H1 (cell line): ENCODE results near the gene LAYN. TPM values are rescaled to one million over a fixed set of nuclear protein-coding genes. Genes with fewer than 3 reads are reported as not detected.

Experiments used
- CTCF ChIA-PET: fragments of 300-600 bp; sonication (Branson Sonifier 250); formaldehyde crosslinking; loops from one replicate; lab custom pipeline; 2021; ENCODE audit not compliant: partially characterized antibody; lab: Charles Lee
- POLR2A ChIA-PET: fragments of 300-600 bp; sonication (Branson Sonifier 250); formaldehyde crosslinking; loops from one replicate; lab custom pipeline; 2021; ENCODE audit warnings: inconsistent platforms; ENCODE audit not compliant: partially characterized antibody; lab: Charles Lee
- DNase-seq, 2 experiments: peaks; one replicate each; pipeline versions ENCODE4 v3.0.0 to v3.0.0-alpha.2; 2010 to 2022; ENCODE audit warnings: low spot score in 2 of 2, low read depth in 1 of 2, mixed read lengths in 1 of 2
- FAIRE-seq: peaks from 2 replicates; lab custom pipeline; 2011; peaks lifted over from hg19 to GRCh38; lab: Jason Lieb, UNC
- H2AFZ ChIP-seq: 2 replicates; pipeline ENCODE4 v1.8.1; 2012; ENCODE audit warnings: low read length, inconsistent platforms
- H2AK5ac ChIP-seq: 2 replicates; pipeline ENCODE4 v1.6.1; 2013; ENCODE audit warnings: low read depth, low read length
- H2BK120ac ChIP-seq: replicated peaks from 2 replicates; pipeline ENCODE3; 2013; ENCODE audit warnings: low read depth, low read length, inconsistent platforms
- H2BK12ac ChIP-seq: 2 replicates; pipeline ENCODE4 v1.6.1; 2013; ENCODE audit warnings: low read depth, low read length
- H2BK15ac ChIP-seq: 2 replicates; pipeline ENCODE4 v1.6.1; 2013; ENCODE audit warnings: low read length
- H2BK20ac ChIP-seq: 2 replicates; pipeline ENCODE4 v1.6.1; 2013; ENCODE audit warnings: low read length
- H2BK5ac ChIP-seq: 2 replicates; pipeline ENCODE4 v1.6.1; 2013; ENCODE audit warnings: low read depth, low read length
- H3K14ac ChIP-seq: 2 replicates; pipeline ENCODE4 v1.6.1; 2013; ENCODE audit warnings: inconsistent platforms; ENCODE audit not compliant: insufficient read length
- H3K18ac ChIP-seq: 2 replicates; pipeline ENCODE4 v1.6.1; 2013; ENCODE audit warnings: low read length; ENCODE audit errors: extremely low read depth
- H3K23ac ChIP-seq: 2 replicates; pipeline ENCODE4 v1.6.1; 2013; ENCODE audit warnings: inconsistent platforms; ENCODE audit not compliant: insufficient read length
- H3K23me2 ChIP-seq: 2 replicates; pipeline ENCODE4 v1.6.1; 2013; ENCODE audit warnings: low read depth, low read length
- H3K27ac ChIP-seq: 2 replicates; pipeline ENCODE4 v1.6.1; 2011; ENCODE audit warnings: low read depth, low read length, inconsistent platforms
- H3K27me3 ChIP-seq, 4 experiments: replicated peaks in 1 of 4; 1 replicate in 1 of 4; 2 replicates in 3 of 4; pipeline versions ENCODE4 v1.6.1 to v1.8.1; 2011 to 2013; ENCODE audit warnings: low read length in 3 of 4, mild to moderate bottlenecking in 3 of 4, inconsistent platforms in 2 of 4, mixed read lengths in 2 of 4, moderate library complexity in 1 of 4; ENCODE audit not compliant: control insufficient read depth in 3 of 4, insufficient read depth in 3 of 4; ENCODE audit errors: extremely low read depth in 1 of 4
- H3K36me3 ChIP-seq, 4 experiments: 2 replicates each; pipeline versions ENCODE4 v1.6.1 to v1.8.1; 2011 to 2013; ENCODE audit warnings: mild to moderate bottlenecking in 4 of 4, low read length in 3 of 4, moderate library complexity in 2 of 4, control low read depth in 1 of 4, inconsistent platforms in 1 of 4; ENCODE audit not compliant: insufficient read depth in 4 of 4, control insufficient read depth in 2 of 4
- H3K4ac ChIP-seq: replicated peaks from 2 replicates; pipeline ENCODE3; 2013; ENCODE audit warnings: low read length, low read depth, mixed read lengths, inconsistent platforms; ENCODE audit not compliant: insufficient read length
- H3K4me1 ChIP-seq, 4 experiments: replicated peaks in 1 of 4; 1 replicate in 1 of 4; 2 replicates in 3 of 4; pipeline versions ENCODE4 v1.6.1 to v1.8.1; 2011 to 2013; ENCODE audit warnings: low read length in 3 of 4, inconsistent platforms in 2 of 4, mixed read lengths in 1 of 4; ENCODE audit not compliant: insufficient read depth in 4 of 4, control insufficient read depth in 3 of 4
- H3K4me2 ChIP-seq, 2 experiments: 2 replicates each; pipeline versions ENCODE4 v1.6.1 to v1.8.1; 2011 to 2013; ENCODE audit warnings: low read depth in 2 of 2, low read length in 2 of 2, control low read depth in 1 of 2, inconsistent platforms in 1 of 2, mild to moderate bottlenecking in 1 of 2; ENCODE audit not compliant: insufficient read depth in 1 of 2
- H3K4me3 ChIP-seq, 4 experiments: fragments of 200-600, 300-600 bp in 1 of 4; sonication (generic), shearing (Covaris generic), sonication (Bioruptor Twin) in 1 of 4; 2 replicates each; pipeline versions ENCODE4 v1.5.1 to v1.8.1; 2011 to 2016; ENCODE audit warnings: low read length in 4 of 4, low read depth in 3 of 4, control low read depth in 2 of 4, inconsistent platforms in 2 of 4, mild to moderate bottlenecking in 2 of 4, mixed read lengths in 1 of 4, moderate library complexity in 1 of 4; ENCODE audit not compliant: insufficient read depth in 2 of 4; ENCODE audit errors: extremely low read depth in 1 of 4
- H3K56ac ChIP-seq: replicated peaks from 2 replicates; pipeline ENCODE3; 2013; ENCODE audit warnings: low read depth, mild to moderate bottlenecking, mixed read lengths, low read length, inconsistent platforms; ENCODE audit not compliant: insufficient read length
- H3K79me1 ChIP-seq: 2 replicates; pipeline ENCODE4 v1.6.1; 2013; ENCODE audit warnings: low read depth, low read length, control low read depth
- H3K79me2 ChIP-seq, 2 experiments: 2 replicates each; pipeline versions ENCODE4 v1.6.1 to v1.8.1; 2012 to 2013; ENCODE audit warnings: low read length in 2 of 2, mild to moderate bottlenecking in 2 of 2, inconsistent platforms in 1 of 2; ENCODE audit not compliant: insufficient read depth in 2 of 2, control insufficient read depth in 1 of 2
- H3K9ac ChIP-seq, 4 experiments: replicated peaks in 1 of 4; 1 replicate in 1 of 4; 2 replicates in 3 of 4; pipeline versions ENCODE4 v1.6.1 to v1.8.1; 2011 to 2013; ENCODE audit warnings: low read depth in 3 of 4, low read length in 3 of 4, control low read depth in 2 of 4, mild to moderate bottlenecking in 2 of 4, moderate library complexity in 2 of 4, inconsistent platforms in 1 of 4; ENCODE audit errors: extremely low read depth in 1 of 4
- H3K9me3 ChIP-seq, 2 experiments: 2 replicates each; pipeline versions ENCODE4 v1.6.1 to v1.8.1; 2012 to 2013; ENCODE audit warnings: mild to moderate bottlenecking in 2 of 2, moderate library complexity in 2 of 2, control low read depth in 1 of 2, inconsistent platforms in 1 of 2, low read depth in 1 of 2, low read length in 1 of 2, mixed read lengths in 1 of 2; ENCODE audit not compliant: insufficient read depth in 2 of 2
- H4K20me1 ChIP-seq, 2 experiments: replicated peaks in 1 of 2; 2 replicates each; pipeline versions ENCODE3 to v1.8.1; 2011 to 2013; ENCODE audit warnings: inconsistent platforms in 2 of 2, low read length in 2 of 2, mild to moderate bottlenecking in 1 of 2; ENCODE audit not compliant: insufficient read depth in 2 of 2, control insufficient read depth in 1 of 2
- H4K5ac ChIP-seq: 2 replicates; pipeline ENCODE4 v1.6.1; 2013; ENCODE audit warnings: low read length, low read depth, mixed read lengths, inconsistent platforms; ENCODE audit not compliant: insufficient read length
- H4K8ac ChIP-seq: 2 replicates; pipeline ENCODE4 v1.8.0; 2013; ENCODE audit warnings: mild to moderate bottlenecking, moderate library complexity, low read length, inconsistent platforms; ENCODE audit not compliant: insufficient read depth; ENCODE audit errors: extremely low read depth
- H4K91ac ChIP-seq: replicated peaks from 2 replicates; pipeline ENCODE3; 2013; ENCODE audit warnings: low read length, mixed read lengths, inconsistent platforms; ENCODE audit not compliant: insufficient read length
- BACH1 ChIP-seq: IDR thresholded peaks from 2 replicates; pipeline ENCODE4 v1.6.1; 2012; ENCODE audit warnings: low read length, improper control_type of control experiment
- BCL11A ChIP-seq, 2 experiments: IDR thresholded peaks; one replicate each; pipeline ENCODE4 v1.6.1; 2011; ENCODE audit warnings: low read depth in 2 of 2, low read length in 2 of 2, mild to moderate bottlenecking in 2 of 2
- CBX5 ChIP-seq: fragments of 300-800, 300-1000 bp; sonication (generic); IDR thresholded peaks from 2 replicates; pipeline ENCODE4 v1.7.1; 2016; ENCODE audit warnings: antibody characterized with exemption, low read length, low read depth
- HDAC2 ChIP-seq, 2 experiments: fragments of 300-600 bp in 1 of 2; sonication (generic) in 1 of 2; IDR thresholded peaks; 2 replicates each; pipeline ENCODE4 v1.6.1; 2011 to 2012; ENCODE audit warnings: low read depth in 2 of 2, low read length in 2 of 2, mild to moderate bottlenecking in 2 of 2, moderate library complexity in 2 of 2, borderline replicate concordance in 1 of 2, inconsistent platforms in 1 of 2
- KDM1A ChIP-seq: fragments of 200-600, 300-600 bp; sonication (generic); IDR thresholded peaks from 2 replicates; pipeline ENCODE4 v1.7.1; 2016; ENCODE audit warnings: mild to moderate bottlenecking, low read length, borderline replicate concordance
- POLR2A ChIP-seq, 2 experiments: IDR thresholded peaks; 1 replicate in 1 of 2; 2 replicates in 1 of 2; pipeline ENCODE4 v1.6.1; 2011; ENCODE audit warnings: low read depth in 2 of 2, low read length in 2 of 2, mild to moderate bottlenecking in 2 of 2; ENCODE audit errors: control extremely low read depth in 1 of 2
- RBBP5 ChIP-seq: IDR thresholded peaks from 2 replicates; pipeline ENCODE4 v1.7.1; 2012; ENCODE audit warnings: low read depth, mild to moderate bottlenecking, inconsistent platforms, low read length, moderate library complexity, borderline replicate concordance
- RXRA ChIP-seq: IDR thresholded peaks from 2 replicates; pipeline ENCODE4 v1.6.1; 2011; ENCODE audit warnings: low read depth, mild to moderate bottlenecking, low read length, moderate library complexity; ENCODE audit not compliant: insufficient read depth
- SRF ChIP-seq: IDR thresholded peaks from 2 replicates; pipeline ENCODE4 v1.6.1; 2011; ENCODE audit warnings: mild to moderate bottlenecking, low read depth, low read length, moderate library complexity
- TAF1 ChIP-seq: IDR thresholded peaks from 2 replicates; pipeline ENCODE4 v1.6.1; 2011; ENCODE audit warnings: mild to moderate bottlenecking, low read depth, low read length
- ZNF274 ChIP-seq: IDR thresholded peaks from 2 replicates; pipeline ENCODE4 v1.7.0; 2012; ENCODE audit warnings: low read length, borderline replicate concordance; ENCODE audit errors: extremely low read depth
- WGBS, 2 experiments: shearing (Covaris generic) in 1 of 2; methylation state at CpG; one replicate each; pipeline versions ENCODE4 v1.1.6 to v1.1.7; 2013 to 2015; ENCODE audit warnings: low lambda C conversion rate in 2 of 2, mixed read lengths in 2 of 2, inconsistent platforms in 1 of 2, low coverage in 1 of 2, missing lambda C conversion rate in 1 of 2; ENCODE audit not compliant: insufficient replicate concordance in 2 of 2, insufficient coverage in 1 of 2, insufficient read length in 1 of 2; ENCODE audit errors: extremely low coverage in 1 of 2, missing lambda C conversion rate in 1 of 2; 5-methylcytosine and 5-hydroxymethylcytosine counted together
- polyA plus RNA-seq, 7 experiments: library from polyadenylated mRNA; depleted of rRNA in 3 of 7; stranded (reverse) in 5 of 7; unstranded in 2 of 7; fragments of >200 nt in 5 of 7; fragments of 200-250 nt in 2 of 7; gene quantifications; 1 replicate in 5 of 7; 2 replicates in 1 of 7; 4 replicates in 1 of 7; pipeline versions ENCODE4 v1.2.1 to v1.2.3, GENCODE V29; 2011 to 2013; ENCODE audit warnings: missing spikeins in 2 of 7, mixed read lengths in 2 of 7
- total RNA-seq: library from RNA; stranded (reverse); fragmentation: NEBNext Ultra II Directional; extraction: Animal tissue kit (Norgen Biotek cat#: 25700); gene quantifications from 2 replicates; pipeline ENCODE4 v1.2.1, GENCODE V29; 2021
- TF ChIP-seq, protein P1 (sequence below): IDR thresholded peaks from 2 replicates; pipeline ENCODE4 v1.6.1; 2011; ENCODE audit warnings: low read depth, mild to moderate bottlenecking, low read length; ENCODE audit not compliant: insufficient read depth

LAYN gene
- total and polyA plus RNA-seq, 2 of the 8 experiments (the other 6 are each of a cell fraction or from before 2014, with no cell fraction given), result 4.2 to 9.3 TPM

DNA sequence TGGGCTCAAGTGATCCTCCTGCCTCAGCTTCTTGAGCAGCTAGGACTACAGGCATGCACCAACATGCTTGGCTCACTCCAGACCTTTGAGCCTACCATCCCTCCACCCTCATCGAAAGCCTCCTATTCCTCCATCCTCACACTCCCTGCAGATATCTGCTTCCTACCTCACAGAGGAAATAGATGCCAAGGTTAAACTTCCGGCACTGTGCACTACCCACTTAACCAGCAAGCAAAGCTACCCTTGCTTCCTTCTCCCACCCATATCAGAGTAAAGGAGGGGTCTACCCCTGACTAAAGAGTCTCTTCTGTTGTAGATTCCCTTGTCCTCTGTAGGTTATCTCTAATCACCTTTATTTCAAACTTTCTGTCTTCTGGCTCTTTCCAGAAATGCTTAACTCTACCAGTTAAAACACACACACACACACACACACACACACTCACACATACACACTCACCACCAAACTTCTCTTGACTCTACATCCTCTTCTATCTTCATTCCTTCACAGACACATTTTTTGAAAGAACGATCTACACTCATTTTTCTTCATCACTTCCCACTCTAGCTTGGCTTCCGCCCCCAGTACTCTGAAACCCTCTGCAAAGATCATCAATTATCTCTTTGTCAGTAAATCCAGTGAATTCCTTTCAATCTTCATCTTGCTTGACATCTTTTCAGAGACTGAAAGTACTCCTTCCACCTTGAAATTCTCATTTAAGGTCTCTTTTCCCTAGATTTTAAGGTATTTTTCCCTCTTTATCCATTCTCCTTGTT, 50.9 kb downstream of the LAYN start:
- 0 out of 4 replicates have a peak, but pooled peaks cover 0 to 4% of the 10 kb centered on the region in 2 experiments for H3K9me3 ChIP-seq
- no peak overlapping the region for H4K5ac ChIP-seq
- no peak overlapping the region for H3K9ac ChIP-seq
- no peaks in the 10 kb centered on the region for H4K20me1 ChIP-seq
- WGBS, 2 experiments, result 85 to 100% methylated on average over 1 to 4 of the region's 4 CpGs
- no peak overlapping the region for H2BK20ac ChIP-seq
- H2BK5ac ChIP-seq, result no peak overlapping the region
- H3K79me1 ChIP-seq, result no peaks in the 10 kb centered on the region
- no peaks in the 10 kb centered on the region for H3K79me2 ChIP-seq
- DNase-seq (no peak), FAIRE-seq (no peak)
- no peak overlapping the region for H3K4me2 ChIP-seq
- H3K4me3 ChIP-seq, result no peak overlapping the region
- ChIA-PET CTCF (interaction anchor here (1.2 to 2.8 kb wide), 3 partner anchors 168 to 391 kb away, joined by 4 to 14 read pairs (median 6); no protein-coding TSS in a partner anchor), POLR2A (no interaction called here)
- H3K23me2 ChIP-seq, result peaks cover 2% of the 10 kb centered on the region; the same call in 1 of the 2 replicates
- H3K14ac ChIP-seq, result no peak overlapping the region
- no peak overlapping the region for H2AK5ac ChIP-seq
- no peak overlapping the region for H2BK120ac ChIP-seq
- no peak overlapping the region for H3K27ac ChIP-seq
- H3K4ac ChIP-seq, result no peak overlapping the region
- no peaks in the 10 kb centered on the region for H3K27me3 ChIP-seq
- 0 out of 2 replicates have a peak overlapping the region, but pooled peaks have one; percentile 23 for H2AFZ ChIP-seq
- H3K4me1 ChIP-seq, result no peaks in the 10 kb centered on the region
- no peak overlapping the region for H3K23ac ChIP-seq
- H2BK15ac ChIP-seq, result no peak overlapping the region
- H2BK12ac ChIP-seq, result no peak overlapping the region
- H4K8ac ChIP-seq, result no peak overlapping the region
- H3K56ac ChIP-seq, result peak overlapping the region; percentile 90
- no peak overlapping the region for H3K18ac ChIP-seq
- no peak overlapping the region for H4K91ac ChIP-seq
- H3K36me3 ChIP-seq, result no peaks in the 10 kb centered on the region
- TF ChIP-seq BACH1 (no peak), TAF1 (no peak), ZNF274 (no peak), KDM1A (no peak), RBBP5 (no peak), CBX5 (no peak), BCL11A (IDR thresholded peaks at IDR 0.05; ENCODE audit: low read depth in 2 of 2, low read length in 2 of 2) (no peak), POLR2A (IDR thresholded peaks at IDR 0.05; ENCODE audit: control extremely low read depth in 1 of 2, low read depth in 2 of 2, low read length in 2 of 2) (no peak), HDAC2 (IDR thresholded peaks at IDR 0.05; ENCODE audit: borderline replicate concordance in 1 of 2, low read depth in 2 of 2, low read length in 2 of 2) (no peak), SRF (no peak), RXRA (no peak)
- TF ChIP-seq, protein P1, sequence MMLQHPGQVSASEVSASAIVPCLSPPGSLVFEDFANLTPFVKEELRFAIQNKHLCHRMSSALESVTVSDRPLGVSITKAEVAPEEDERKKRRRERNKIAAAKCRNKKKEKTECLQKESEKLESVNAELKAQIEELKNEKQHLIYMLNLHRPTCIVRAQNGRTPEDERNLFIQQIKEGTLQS, result no peak
